ENCODE results near the gene MPPE1.
"Not testable (repeated sequence)": the region's sequence is repeated elsewhere in the genome, so short reads cannot be mapped to it uniquely, and the experiment has no call there.

The MPPE1 gene, protein sequence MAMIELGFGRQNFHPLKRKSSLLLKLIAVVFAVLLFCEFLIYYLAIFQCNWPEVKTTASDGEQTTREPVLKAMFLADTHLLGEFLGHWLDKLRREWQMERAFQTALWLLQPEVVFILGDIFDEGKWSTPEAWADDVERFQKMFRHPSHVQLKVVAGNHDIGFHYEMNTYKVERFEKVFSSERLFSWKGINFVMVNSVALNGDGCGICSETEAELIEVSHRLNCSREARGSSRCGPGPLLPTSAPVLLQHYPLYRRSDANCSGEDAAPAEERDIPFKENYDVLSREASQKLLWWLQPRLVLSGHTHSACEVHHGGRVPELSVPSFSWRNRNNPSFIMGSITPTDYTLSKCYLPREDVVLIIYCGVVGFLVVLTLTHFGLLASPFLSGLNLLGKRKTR

GRCh38 chr18:11908182-11909060 is at the start of gene MPPE1:
TSS of gene MPPE1 (minus strand) at chr18:11908317. CDS start at chr18:11897264, 11,053 bp downstream.
- DNase-seq (ENCODE audit: low read depth) = no peak

GRCh38 chr18:11957636-11958035 is 49.5 kb upstream of the MPPE1 start:
- no peak for DNase-seq (ENCODE audit: low read depth)

DNA sequence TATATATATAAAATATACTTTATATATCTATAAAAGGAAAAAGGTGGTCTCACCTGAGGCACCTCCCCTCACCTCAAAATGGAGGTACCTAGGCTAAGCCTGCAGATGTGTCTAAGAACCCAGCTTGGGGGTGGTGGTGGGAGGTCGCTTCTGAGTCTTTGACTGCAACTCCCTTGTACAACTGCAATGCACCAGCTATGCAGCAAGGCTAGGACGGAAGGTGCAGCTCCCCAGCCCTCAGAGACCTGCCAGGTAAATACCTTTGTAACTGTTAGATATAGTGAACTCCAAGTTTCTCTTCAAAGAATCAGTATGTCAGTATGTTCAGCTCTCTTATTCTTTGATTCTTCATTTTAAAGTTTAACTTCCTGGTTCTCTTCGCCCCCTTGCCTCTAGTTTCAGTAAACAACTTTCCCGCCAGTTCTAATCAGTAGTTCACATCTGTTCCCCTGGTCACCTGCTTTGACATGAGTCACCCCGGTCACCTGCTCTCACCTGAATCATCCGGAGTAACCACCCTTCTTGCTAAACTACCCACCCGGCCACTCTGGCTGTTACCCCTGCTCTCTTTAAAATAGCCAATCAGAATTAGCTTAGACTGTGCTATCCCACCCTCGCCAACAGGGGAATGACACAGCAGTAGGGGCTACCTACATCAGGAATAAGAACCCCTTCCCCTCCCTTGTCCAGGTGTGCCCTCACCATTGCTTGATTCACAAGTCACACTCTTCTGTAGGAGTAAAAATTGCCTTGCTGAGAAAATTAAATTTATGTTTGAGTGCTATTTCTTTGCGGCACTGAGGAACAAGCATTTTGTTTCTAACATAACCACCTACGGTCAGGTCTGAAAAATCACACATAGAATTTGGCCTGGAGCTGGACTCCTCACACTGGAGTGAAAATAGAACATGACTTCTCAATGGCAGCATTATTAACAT is 48.5 kb upstream of the MPPE1 start:
- DNase-seq (ENCODE audit: low read depth) = no peak

- no peak for DNase-seq (ENCODE audit: low read depth)
These were observed 47.3 kb upstream of the MPPE1 start for GRCh38 chr18:11955239-11956029.

GRCh38 chr18:11953113-11953512 is 45.0 kb upstream of the MPPE1 start:
- DNase-seq (ENCODE audit: low read depth) = no peak

DNA sequence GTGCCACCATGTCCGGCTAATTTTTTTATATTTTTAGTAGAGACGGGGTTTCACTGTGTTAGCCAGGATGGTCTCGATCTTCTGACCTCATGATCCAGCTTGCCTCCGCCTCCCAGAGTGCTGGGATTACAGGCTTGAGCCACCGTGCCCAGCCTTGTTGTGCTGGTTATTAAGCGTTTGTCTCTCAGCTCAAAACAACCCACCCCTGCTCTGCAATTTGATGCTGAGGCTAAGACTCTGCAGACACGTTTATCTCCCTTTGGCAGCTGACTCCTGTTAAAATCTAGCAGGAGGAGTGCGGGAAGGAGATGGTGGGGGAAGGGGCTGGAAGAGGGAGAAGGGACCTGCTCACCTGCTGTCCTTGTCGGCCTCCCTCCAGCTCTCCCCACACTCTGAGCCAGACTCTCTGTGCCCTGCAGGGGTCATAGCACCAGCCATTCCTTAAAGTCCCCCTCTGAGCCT is 43.3 kb upstream of the MPPE1 start:
- DNase-seq (ENCODE audit: low read depth) = no peak

GRCh38 chr18:11950824-11951223 is 42.7 kb upstream of the MPPE1 start:
- no peak for DNase-seq (ENCODE audit: low read depth)

- DNase-seq (ENCODE audit: low read depth) = no peak
These were observed 40.9 kb upstream of the MPPE1 start for GRCh38 chr18:11948852-11949523.

GRCh38 chr18:11947214-11948191 is 39.4 kb upstream of the MPPE1 start:
- DNase-seq (ENCODE audit: low read depth) = peak; percentile 67

DNA sequence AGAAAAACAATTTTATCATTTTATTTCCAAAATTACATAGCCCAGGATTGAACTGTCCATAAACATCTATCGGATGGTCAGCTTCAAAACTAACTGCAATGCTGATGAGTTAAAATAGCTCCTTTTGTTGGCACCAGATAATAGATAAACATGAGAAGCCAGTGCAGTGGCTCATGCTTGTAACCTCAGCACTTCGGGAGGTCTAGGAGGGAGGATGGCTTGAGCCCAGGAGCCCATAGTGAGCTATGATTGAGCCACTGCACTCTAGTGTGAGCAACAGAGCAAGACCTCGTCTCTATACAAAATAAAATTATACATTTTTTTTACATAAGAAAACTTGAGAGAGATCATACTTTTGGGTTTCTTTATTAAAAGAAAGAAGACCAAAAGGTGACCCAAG is 38.6 kb upstream of the MPPE1 start:
- DNase-seq (ENCODE audit: low read depth) = no peak

DNA sequence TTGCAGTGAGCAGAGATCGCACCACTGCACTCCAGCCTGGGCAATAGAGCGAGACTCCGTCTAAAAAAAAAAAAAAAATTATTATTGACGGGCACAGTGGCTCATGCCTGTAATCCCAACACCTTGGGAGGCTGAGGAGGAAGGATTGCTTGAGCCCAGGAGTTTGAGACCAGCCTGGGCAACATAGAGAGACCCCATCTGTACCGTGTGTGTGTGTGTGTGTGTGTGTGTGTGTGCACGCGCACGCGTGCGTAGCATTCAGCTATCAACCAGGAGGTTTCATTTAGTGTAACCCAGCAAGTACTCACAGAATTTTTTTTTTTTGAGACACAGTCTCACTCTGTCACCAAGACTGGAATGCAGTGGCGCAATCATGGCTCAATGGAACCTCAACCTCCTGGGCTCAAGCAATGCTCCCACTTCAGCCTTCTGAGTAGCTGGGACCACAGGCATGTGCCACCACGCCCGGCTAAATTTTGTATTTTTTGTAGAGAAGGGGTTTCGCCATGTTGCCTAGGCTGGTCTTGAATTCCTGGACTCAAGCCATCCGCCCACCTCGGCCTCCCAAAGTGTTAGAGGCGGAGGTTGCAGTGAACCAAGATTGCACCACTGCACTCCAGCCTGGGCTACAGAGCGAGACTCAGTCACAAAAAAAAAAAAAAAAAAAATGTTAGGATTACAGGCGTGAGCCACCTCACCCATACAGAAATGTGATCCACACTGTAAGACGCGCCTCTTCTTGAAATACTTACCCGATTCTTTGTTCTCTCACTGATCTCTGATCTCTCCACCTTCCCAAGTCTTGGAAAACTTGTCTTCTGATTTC is 37.9 kb upstream of the MPPE1 start:
- not testable (repeated sequence) for DNase-seq (ENCODE audit: low read depth)

DNA sequence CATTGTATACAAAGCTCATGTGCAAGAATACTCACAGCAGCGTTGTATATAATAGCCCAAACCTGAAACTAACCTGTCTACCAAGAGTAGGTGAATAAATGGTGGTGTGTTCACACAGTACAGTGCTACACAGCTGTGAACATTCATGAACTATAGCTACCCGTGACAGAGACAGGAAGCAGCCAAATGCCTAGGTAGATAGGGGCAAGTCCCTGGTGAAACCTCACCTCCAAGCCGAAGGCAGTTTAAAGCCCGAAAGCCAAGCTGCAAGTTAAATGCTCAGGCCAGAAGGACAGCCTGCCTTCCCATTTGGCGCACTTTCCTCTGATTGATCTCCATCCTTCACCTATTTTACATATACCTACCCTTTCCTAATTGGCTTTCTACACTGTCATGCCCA is 36.7 kb upstream of the MPPE1 start:
- no peak for DNase-seq (ENCODE audit: low read depth)

DNA sequence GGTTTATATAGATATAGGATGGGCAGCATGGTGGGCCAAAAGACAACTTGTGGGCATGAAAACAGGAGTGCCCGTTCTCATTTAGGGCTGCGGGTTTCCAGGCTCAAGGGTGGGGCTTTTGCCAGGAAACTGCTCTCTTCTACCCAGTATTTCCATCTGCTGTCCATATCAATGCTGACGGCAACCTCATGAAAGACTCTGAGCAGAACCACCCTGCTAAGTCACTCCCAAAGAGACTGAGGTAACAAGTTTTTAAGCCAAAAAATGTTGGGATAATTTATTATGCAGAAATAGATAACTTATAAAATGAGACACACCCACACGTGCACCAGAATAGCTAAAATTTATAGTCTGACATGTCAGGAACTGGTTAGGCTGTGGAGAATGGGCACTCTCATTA is 36.1 kb upstream of the MPPE1 start:
- DNase-seq (ENCODE audit: low read depth) = no peak

- DNase-seq (ENCODE audit: low read depth) = no peak
These were observed 35.4 kb upstream of the MPPE1 start for GRCh38 chr18:11943551-11943950.

DNA sequence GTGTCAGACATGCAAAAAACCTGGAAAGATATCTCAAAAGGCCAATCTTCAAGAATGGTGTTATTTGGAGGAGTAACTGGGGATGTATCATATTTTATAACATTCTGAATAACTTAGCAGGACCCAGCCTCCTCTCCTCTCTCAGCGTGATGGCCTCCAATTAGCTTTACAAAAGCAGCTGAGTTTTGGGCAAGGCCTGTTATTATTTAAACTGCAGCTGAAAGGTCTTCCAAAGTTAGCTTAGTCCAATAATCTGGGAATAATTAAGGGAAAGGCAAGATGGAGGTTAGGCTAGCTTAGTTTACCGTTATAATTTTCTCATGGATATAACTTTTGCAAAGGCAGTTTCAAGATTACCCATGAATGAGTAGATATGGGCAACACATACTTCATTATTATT is 32.8 kb upstream of the MPPE1 start:
- DNase-seq (ENCODE audit: low read depth) = no peak

DNA sequence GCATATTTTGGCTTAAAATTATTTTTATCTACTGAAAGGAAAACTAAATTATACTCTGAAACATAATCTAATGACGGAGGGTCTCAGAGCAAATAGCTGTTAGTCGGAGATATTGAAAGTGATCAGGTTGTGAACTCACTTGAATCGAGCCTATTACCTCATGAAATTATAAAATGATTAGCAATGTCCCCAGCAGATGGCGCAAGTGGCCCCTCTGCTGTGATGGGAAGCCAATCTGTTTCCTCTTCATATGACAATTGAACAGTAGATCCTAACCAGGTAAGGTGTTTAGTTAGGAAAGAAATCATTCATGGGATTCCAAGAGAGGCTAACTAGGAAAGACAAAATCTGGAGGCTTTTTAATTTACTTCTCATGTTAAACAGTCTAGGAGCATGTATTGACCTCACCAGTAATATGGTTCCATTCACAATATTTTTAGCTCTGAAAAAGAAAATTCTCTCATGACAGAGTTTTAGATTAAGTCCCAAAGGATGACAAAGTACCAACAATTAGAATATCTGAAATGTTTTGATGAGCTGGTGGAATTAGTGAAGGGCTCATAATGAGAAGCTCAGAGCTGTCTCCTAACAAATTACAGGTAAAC is 29.9 kb upstream of the MPPE1 start:
- DNase-seq (ENCODE audit: low read depth) = no peak

- no peak for DNase-seq (ENCODE audit: low read depth)
These were observed 24.3 kb upstream of the MPPE1 start for GRCh38 chr18:11932393-11932792.

DNA sequence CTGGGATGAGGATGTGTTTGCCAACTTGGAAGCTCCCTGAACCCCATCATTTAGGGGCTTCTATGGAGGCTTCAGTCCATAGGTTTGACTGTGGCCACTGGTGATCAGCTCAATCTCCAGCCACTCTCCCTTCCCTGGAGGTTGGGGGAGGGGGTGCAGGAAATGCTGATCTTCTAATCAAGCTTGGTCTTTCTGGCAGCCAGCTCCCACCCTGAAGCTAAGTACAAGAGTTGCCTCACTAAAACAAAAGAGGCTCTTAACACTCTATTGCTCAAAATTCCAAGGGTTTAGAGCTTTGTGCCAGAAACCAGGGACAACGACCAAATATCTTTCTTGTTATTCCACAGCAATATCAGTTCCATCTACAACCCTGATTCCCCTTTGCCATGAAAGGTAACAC is 19.4 kb upstream of the MPPE1 start:
- no peak for DNase-seq (ENCODE audit: low read depth)

Measured in HS-5 (cell line).